Limb (tissue), 2 donors: ENCODE data around the gene SPHK1.

Source experiments
- DNase-seq, 2 donors: peaks; one replicate each; pipeline ENCODE4 v3.0.0-alpha.2; 2016; ENCODE audit errors: extremely low spot score in 2 of 2

Gene SPHK1

DNA sequence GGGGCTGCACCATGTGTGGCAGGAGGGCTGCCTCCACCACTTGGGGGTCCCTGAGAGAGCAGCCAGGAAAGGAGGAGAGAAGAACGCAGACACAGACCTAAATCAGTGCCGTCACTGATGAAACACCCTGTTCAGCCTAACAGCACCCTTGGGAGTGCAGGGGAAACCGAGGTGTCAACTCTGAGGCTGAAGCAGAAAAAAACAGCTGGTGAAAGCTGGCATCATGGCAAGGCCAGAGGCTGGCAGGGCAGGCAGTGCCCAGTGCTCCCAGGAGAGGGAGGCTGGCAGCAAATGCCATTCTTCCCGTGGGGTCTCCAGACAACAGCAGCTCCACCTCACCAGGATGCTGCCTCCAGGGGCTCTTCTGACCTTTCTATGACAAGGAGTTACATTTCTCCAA, 23.1 kb downstream of the SPHK1 start:
- DNase-seq, result no peak

DNA sequence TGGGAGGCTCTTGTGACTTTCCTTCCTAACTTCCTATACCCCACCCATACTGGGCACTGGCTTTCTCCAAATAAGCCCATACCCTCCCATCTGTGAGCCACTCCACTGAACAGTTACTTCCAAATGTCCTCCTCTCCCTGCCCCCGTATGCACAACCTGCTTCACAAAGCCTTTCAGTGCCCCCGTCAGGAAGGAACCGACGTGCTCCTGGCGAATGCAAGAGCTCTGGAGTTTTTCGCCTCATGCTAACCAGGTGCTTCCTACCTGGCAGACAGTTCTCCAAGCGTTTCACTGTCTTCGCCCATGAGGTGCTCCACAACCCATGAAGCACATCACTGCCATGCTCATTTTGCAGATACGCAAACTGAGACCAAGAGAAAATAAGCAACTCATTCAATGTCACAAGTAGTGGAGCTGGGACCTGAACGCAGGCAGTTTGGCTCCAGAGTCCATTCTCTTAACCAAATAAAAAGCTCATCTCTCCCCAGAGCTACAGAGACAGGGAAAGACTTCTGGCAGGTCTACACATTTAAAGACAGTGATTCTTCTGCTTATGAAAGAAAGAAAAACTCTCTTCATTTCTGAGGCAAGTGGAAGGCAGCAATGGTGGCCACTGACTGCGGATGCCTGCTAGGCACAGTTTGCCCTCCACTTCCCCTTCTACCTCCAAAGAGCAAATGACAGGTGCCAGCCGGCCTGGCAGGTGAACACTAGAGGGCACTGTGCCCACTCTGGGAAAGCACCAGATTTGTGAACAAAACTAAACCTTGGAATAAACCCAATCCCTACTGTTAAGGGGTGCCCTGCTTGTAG, 23.8 kb downstream of the SPHK1 start:
- DNase-seq, result peak in 1 of 2 donors; percentile 71

DNA sequence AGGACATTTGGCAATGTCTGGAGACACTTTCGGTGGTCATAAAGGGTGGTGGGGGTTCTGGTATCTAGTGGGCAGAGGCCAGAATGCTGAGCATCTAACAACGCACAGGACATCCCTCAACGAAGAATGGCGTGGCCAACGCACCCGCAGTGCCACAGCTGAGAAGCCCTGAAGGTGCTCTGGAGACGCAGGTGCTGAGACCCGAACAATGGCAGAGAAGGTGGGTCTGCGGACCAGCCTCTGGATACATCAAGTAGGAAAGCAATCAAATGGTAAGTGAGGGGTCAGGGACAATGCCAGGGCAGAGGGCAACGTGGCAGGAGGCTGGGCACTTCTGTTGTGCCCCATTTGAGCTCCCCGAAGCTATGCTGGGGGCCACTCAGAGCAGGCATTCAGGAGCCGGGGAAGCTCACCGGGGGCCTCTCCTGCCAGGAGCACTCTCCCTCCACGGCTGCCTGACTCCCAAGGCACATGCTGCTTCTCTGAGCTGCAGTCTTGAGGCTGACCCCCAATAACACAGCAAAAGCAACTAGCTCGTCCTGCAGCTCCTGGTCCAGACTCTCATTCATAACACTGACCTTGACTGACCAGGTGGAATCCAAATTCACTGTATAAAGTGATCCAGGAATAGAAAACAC, 26.0 kb downstream of the SPHK1 start:
- no peak for DNase-seq

DNA sequence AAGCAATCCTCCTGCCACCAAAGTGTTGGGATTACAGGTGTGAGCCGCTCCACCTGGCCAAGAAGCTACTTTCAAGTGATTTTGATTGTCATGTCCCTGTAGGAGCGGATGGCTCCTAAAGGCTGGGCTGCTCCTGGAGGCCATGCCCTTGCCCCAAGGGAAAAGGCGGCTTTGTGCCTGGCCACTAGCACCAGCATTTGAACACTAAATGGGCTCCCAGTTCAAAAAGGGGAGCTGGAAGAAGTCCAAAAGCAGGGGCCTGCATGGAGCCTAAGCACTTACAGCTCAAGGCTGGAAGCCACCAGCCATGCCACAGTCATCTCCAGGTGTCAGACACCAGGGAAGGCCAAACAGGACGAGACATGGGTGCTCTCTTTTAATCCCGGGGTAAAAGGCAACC, 26.8 kb downstream of the SPHK1 start:
- DNase-seq, result no peak

DNA sequence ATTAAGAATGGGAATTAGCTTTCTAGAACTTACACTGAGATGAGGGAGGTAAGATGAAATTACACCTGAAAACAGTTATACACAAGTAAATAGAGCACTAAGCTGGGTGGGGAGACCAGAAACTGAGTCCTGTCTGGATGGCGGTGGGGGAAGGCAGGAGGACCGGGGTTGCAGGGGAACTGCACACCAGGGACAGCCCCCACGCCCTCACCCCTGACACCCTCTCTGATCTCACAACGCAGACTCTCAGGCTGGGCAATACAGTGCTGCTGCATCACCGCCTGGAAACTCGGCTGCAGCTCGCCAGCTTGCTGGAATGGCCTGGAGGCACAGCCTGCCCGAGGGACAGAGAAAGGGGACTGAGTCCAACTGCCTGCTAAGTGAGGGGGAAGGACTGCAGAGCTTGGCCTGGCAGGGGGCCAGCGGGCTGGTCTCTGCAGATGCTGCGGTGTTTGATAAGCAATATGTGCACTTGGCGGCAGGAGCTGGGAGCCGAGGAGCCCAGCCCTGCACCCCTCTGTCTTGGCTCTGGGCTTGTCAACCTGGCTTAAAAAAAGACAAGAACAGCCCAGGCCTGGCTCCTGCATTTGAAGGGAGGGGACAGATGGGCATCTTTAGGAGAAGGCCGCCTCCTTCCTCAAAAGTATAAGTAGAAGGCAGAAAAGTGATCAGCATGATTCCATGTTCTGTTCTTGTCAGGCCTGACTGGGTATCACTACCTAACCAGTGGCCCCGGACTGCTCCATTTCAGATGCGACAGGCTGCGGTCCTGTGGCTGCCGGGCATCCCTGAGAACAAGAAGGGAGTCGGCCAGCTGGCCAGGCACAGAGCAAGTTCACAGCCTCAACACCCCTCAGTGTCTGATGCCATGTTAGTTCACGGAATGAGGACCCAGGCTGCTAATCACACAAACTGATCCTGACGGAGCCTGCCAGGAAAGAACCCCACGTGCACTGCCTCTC, 30.2 kb downstream of the SPHK1 start:
- DNase-seq, result peak; percentile 63 to 78

DNA sequence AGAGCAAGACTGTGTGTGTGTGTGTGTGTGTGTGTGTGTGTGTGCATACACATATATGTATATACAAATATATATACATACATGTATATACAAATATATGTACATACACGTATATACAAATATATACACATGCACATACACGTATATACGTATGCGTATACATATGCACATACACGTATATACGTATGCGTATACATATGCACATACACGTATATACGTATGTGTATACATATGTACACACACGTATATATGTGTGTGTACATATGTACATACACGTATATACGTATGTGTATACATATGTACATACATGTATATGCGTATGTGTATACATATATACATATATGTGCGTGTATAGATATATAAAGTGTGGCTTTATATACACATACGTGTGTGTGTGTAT, 31.4 kb downstream of the SPHK1 start:
- no peak for DNase-seq

DNA sequence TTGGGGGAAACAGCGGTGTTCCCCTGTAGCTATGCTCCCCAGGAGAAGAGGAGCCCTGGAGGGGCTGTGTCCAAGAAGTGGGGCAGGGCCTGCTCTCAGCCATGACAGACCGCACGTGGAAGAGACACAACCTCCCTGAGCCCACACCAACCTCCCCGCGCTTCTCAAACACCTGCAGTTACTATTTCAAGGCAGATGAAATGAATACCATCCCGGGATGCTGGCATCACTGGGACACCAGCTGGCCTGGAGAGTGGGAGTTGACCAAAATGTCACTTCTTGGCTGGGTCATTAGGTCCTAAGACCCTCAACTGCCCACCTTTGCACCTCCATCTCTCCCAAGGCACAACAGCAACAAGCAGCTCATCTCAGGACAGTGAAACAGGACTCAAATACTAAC, 32.0 kb downstream of the SPHK1 start:
- DNase-seq, result no peak

DNA sequence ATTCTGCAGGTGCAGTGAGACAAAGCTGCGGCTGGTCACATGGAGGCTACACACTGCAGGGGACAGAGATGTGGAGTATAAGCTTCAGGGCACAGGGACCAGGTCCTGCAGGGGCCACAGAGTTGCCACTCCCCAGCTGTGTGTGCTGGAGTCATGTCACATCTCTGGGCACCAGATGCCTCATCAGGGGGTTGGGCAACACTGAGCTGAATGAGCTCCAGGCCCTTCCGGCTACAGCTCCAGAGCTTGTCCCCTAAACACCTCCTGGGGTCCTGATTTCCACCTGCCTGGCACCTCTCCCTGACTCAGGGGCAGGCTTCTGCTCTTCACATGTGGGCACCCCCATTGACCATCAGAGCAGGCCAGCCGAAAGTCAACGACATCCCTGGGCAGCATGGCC, 32.5 kb downstream of the SPHK1 start:
- DNase-seq, result no peak

DNA sequence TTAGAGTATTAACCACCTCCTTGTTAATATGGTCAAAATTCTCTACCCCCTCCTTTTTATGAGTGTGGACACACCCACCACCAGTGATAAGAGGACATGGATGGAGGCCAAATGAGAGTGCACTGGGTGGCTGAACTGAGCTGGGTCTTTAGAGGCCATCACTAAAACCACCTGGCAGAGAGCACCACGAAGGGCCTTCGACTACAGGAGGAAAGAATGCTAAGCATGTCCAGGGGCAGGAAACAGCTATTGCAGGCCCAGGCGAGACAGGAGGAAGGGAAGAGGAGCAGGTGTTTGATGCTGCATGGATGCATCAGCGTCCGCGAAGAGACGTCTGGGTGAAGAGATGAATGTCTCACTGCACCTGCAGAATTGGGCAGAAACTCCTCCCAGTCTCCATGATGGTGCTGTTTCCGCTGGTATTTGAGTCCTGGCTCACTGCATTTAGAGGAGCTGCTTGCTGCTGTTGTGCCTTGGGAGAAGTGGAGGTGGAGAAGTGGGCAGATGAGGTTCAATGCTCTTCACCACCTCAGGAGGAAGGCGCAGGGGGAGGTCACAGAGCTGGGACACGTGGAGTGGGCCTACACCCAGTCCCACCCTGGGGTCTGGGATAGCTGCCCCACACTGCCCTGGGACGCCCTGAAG, 33.2 kb downstream of the SPHK1 start:
- DNase-seq, result no peak

DNA sequence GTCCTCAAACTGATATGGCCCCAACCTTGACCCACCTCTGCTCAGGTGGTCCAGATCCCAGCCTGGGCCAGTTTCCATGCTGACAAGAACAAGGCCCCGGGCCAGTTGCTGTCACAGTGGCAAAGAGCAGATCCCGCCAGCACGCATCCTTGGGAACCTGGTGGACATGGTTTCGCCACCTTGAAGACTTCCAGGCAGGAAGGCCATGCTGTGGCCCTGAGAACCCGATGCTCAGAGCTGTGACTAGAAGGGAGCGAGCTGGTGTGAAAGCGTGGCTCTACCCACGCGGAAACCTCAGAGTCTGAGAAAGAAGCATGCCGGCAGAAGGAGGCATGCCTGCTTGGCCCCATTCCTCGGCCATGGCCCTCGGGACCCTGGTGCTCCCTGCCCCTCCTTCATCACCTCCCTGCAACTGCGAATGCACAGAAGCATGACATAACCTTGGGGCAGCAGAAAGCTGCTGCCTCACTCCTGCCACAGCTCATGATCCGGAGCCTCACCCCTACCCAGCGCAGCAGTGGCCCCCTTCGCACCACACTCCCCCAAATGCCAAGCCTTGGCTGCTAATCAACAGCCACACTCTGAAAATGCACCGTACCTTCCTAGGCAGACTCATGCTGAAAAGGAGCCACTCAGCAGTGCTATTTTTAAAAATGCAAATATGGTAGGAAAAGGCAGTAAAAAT, 35.3 kb downstream of the SPHK1 start:
- no peak for DNase-seq

DNA sequence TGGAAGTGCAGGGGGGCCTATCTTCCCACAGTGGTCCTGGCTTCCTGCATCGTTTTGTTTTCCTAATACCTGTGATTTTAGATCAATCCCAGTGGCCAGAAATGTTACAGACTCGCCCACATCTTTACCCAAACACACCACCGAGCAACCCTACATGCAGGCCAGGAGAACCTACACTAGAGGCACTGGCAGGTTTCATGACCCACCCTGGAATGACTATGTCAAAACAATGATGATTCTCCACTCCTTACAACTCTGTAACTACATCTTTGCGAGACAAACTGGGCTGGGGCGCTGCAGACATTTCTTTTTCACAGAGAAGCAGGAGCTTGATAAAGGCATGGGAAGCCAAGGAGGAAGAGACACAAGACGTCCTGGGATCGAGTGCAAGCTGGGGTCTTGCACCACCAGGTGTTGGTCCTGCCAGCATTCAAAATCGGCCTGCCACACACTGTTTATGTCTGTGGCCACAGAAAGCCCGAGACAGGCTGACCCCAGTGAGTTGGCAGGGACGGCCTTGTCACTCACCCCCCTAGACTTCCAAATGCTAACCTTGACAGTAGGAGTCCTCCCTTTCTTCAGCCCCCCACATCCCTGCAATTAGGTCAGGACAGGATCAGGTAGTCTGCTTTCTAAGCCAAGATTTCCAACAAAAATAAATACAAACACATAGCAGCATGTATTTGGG, 36.1 kb downstream of the SPHK1 start:
- DNase-seq, result no peak

DNA sequence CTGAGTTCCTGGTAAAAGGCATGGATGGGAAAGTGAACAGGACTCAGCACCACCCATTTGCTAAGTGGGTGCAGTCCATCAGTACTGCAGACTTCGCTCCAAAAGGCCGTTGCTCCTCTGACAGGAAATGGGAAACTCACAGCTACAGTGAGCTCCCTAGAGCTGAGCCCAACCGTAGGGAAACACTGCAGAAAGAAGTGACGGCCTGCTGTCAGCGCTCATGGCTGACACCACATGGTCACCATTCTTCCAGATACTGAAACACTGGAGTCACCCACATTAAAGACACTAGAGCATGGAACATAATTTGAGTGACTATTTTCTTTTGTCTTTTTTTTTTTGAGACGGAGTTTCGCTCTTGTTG, 36.6 kb downstream of the SPHK1 start:
- DNase-seq, result peak in 1 of 2 donors; percentile 23

DNA sequence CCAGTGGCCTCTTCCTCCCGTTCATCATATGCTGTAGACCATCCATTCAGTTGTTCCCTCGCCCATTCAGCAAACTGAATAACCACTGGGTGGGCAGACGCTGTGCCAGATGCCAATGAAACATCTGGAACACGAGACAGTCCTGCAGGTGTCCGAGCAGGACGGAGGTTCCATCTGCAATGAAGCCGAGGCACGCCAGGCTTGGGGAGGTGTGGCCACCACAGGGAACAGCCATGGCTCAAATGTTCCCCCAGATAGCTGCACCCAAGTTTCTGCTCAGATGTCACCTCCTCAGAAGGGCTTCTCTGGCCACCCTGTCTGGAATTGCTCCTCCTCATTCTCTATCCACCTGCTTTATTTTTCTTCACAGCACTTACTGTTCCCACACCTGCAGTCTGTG, 38.0 kb downstream of the SPHK1 start:
- DNase-seq, result no peak

DNA sequence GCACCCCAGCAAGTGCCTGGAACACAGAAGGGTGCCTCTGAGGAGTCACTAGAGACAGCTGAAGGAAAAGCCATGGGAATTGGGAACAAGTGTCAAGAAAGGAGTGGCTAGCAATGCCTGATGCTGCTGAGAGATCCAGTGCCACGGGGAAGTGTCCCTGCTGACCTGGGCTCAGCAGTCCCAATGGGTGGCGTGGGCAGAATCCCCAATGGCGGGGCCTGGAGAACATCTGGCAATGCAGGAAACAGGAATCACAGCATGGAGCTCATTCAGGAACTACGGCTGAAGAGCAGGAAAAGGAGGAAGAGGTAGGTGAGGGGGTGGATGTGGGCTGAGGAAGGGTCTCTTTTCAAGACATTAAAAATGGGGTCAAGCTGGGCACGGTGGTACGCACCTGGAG, 38.5 kb downstream of the SPHK1 start:
- DNase-seq, result no peak

DNA sequence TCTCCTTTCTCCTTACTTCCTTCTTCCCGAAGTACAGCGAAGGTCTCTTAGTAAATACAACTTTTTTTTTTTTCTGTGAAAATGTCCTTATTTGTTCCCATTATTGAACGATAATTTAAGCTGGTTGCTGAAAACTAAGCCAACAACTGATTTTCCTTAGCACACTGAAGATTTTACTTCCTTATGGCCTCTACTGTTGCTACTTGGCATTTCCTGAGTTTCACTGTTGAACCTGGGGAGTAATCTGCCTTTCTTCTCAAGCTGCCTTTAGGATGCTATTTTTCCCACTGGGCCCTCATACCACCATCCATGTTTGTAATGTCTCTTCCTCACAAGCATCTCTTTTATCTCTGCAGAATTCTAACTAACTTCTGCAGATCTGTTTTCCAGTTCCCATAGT, 42.4 kb downstream of the SPHK1 start:
- DNase-seq, result no peak

DNA sequence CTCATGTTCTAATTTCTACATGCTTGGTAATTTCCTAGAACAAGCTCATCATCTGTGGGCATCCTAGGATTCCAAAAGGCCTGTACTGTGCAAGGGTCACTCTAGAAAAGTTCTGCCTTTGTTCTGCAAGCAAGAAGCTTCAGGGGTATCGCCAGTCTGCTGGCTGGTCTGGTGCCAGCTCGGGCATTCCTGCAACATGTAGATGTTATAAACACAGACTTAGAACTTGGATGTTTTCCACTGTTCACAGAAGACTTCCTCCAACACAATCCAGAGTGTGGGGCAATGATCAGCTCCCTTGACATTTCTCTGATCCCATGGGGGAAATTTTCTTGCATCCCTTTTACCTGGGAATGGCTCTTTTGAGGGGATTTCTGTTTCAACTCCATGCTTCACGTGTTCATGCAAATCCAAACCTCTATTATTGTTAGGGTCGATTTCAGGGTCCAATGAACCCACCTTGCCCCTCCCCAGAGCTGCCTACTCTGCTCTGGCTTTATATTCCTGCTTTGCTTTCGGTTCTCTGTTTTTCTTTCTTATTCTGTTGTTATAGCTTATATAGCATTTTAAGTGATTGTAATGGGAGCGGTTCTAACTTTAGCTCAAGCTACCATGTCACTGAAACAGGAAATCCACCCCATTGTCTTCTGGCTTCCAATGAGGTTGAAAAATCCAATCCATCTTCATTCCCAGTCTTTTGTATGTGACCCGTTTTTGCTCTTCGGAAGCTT, 43.3 kb downstream of the SPHK1 start:
- DNase-seq, result no peak

DNA sequence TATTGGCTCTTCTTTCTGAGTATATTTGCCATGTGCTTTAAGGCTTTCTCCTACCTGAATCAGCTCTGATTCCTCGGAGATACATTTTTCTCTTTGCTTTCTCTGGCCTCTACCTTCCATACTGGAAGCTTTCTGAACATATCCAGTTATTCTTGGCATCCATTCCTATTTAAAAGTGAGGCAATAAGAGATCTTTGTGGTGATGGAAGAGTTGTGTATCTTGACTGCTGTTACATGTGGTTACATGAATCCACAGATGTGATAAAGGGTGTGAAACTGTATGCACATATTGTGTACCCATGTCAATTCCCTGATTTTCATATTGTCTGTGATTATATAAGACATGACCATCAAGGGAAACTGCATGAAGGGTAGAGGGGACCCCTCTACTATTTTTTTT, 44.1 kb downstream of the SPHK1 start:
- DNase-seq, result no peak

DNA sequence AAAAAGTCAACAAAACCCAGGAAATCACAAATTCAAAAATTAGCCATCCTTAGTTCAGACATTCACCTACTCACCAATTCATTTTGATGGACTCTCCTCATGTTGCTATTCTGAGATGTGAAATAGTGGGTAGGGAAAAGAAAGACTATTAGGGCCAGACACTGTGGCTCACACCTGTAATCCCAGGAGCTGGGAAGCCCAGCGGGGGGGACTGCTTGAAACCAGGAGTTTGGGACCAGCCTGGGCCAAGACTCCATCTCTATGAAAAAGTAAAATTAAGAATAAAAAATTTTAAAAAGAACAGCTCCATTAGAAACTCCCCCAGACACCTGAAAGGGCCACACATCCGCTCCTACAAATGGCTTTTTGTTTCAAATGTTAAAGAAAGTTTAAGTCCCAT, 47.1 kb downstream of the SPHK1 start:
- no peak for DNase-seq

DNA sequence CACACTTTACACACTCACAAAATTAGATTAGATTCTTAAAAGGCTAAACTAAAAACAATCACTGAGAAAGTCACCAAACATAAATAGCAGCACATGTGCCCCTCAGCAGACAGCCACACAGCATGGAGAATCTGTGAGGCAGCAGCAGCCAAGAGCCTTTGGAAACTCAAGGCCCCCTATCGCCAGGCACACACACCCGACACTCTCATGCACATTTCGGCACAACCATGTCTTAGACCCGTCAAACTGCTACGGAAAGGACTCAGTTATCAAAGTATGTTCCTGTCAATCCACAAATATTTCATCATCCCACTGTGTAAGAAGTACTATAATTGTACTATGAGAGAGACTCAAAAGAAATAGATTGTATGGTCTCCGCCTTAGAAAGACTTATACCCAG, 47.6 kb downstream of the SPHK1 start:
- no peak for DNase-seq
